T-cell (primary cell): ENCODE measurements around the gene CPTP. TPM values are rescaled to one million over a fixed set of nuclear protein-coding genes. Genes with fewer than 3 reads are reported as not detected.

Source experiments
- ATAC-seq, 4 experiments: fragments of 200-7000 bp in 3 of 4; fragments of 150-1000 bp in 1 of 4; cut with Tn5 transposase; replicated peaks in 1 of 4; 1 replicate in 3 of 4; 2 replicates in 1 of 4; pipeline ENCODE4 v1.10.0; 2021; ENCODE audit warnings: moderate library complexity in 3 of 4, mild to moderate bottlenecking in 2 of 4, moderate number of reproducible peaks in 1 of 4
- CTCF ChIA-PET, 2 donors: fragments of 300-600 bp; sonication (Branson Sonifier 250); formaldehyde crosslinking; loops; one replicate each; lab custom pipeline; 2022; ENCODE audit warnings: antibody characterized with exemption in 2 of 2; lab: Charles Lee
- POLR2A ChIA-PET, 2 donors: fragments of 300-600 bp; sonication (Branson Sonifier 250); formaldehyde crosslinking; loops; one replicate each; lab custom pipeline; 2022; ENCODE audit warnings: antibody characterized with exemption in 2 of 2; lab: Charles Lee
- DNase-seq, 35 experiments: peaks; one replicate each; pipeline versions ENCODE4 v3.0.0 to v3.0.0-alpha.2; 2013 to 2023
- H3K27ac ChIP-seq: one replicate; pipeline ENCODE4 v1.5.1; 2013; ENCODE audit warnings: low read length
- H3K27me3 ChIP-seq, 2 experiments: replicated peaks in 1 of 2; 1 replicate in 1 of 2; 2 replicates in 1 of 2; pipeline versions ENCODE4 v1.6.1 to v1.7.0; 2013; ENCODE audit warnings: low read length in 1 of 2, mixed read lengths in 1 of 2; ENCODE audit not compliant: control insufficient read depth in 2 of 2, insufficient read depth in 2 of 2; ENCODE audit errors: extremely low read depth in 1 of 2
- H3K36me3 ChIP-seq, 2 donors: 1 replicate in 1 of 2; 2 replicates in 1 of 2; pipeline versions ENCODE4 v1.6.1 to v1.7.0; 2013; ENCODE audit warnings: low read length in 1 of 2; ENCODE audit not compliant: control insufficient read depth in 2 of 2, insufficient read depth in 1 of 2; ENCODE audit errors: extremely low read depth in 1 of 2
- H3K4me1 ChIP-seq, 2 experiments: 1 replicate in 1 of 2; 2 replicates in 1 of 2; pipeline versions ENCODE4 v1.6.1 to v1.7.0; 2013; ENCODE audit warnings: low read length in 2 of 2, mixed read lengths in 1 of 2; ENCODE audit not compliant: insufficient read depth in 2 of 2, control insufficient read depth in 1 of 2; ENCODE audit errors: extremely low read depth in 1 of 2
- H3K4me3 ChIP-seq, 2 donors: 1 replicate in 1 of 2; 2 replicates in 1 of 2; pipeline versions ENCODE4 v1.5.1 to v1.7.0; 2013; ENCODE audit warnings: mild to moderate bottlenecking in 2 of 2, low read length in 1 of 2, moderate library complexity in 1 of 2; ENCODE audit not compliant: control insufficient read depth in 1 of 2; ENCODE audit errors: extremely low read depth in 1 of 2
- H3K9me3 ChIP-seq: 2 replicates; pipeline ENCODE4 v1.7.0; 2013
- H3K27ac Mint-ChIP-seq, 2 donors: one replicate each; pipeline ENCODE4 v1.8.0; 2020 to 2021; ENCODE audit warnings: mild to moderate bottlenecking in 2 of 2, mixed read lengths in 2 of 2
- H3K27me3 Mint-ChIP-seq, 2 donors: one replicate each; pipeline ENCODE4 v1.8.0; 2021 to 2022; ENCODE audit warnings: mixed read lengths in 2 of 2
- H3K36me3 Mint-ChIP-seq: one replicate; pipeline ENCODE4 v1.8.0; 2021; ENCODE audit warnings: mixed read lengths
- H3K4me1 Mint-ChIP-seq, 3 donors: one replicate each; pipeline ENCODE4 v1.8.0; 2020 to 2022; ENCODE audit warnings: mixed read lengths in 3 of 3, mild to moderate bottlenecking in 1 of 3
- H3K4me3 Mint-ChIP-seq, 3 donors: one replicate each; pipeline ENCODE4 v1.8.0; 2020 to 2022; ENCODE audit warnings: mild to moderate bottlenecking in 3 of 3, mixed read lengths in 3 of 3, moderate library complexity in 3 of 3
- H3K9me3 Mint-ChIP-seq, 3 donors: one replicate each; pipeline ENCODE4 v1.8.0; 2020 to 2022; ENCODE audit warnings: mixed read lengths in 3 of 3
- WGBS: methylation state at CpG from one replicate; pipeline ENCODE4 v1.1.5; 2013; ENCODE audit warnings: missing lambda C conversion rate; ENCODE audit not compliant: insufficient coverage; 5-methylcytosine and 5-hydroxymethylcytosine counted together
- total RNA-seq, 35 experiments: library from RNA in 6 of 35; stranded (reverse) in 6 of 35; fragments of 120-200 nt in 1 of 35; gene quantifications; one replicate each; pipeline versions ENCODE4 v1.2.1 to v1.2.4 and lab custom pipeline; 2013 to 2026

Gene CPTP
- total RNA-seq, 5 donors from 2014 or later (not counting 1 experiment from before 2014, with no cell fraction given) = 15.8 to 35.8 (median 29.9) TPM

- Mint-ChIP-seq H3K9me3 (no peaks in the 10 kb centered on the region), H3K36me3 (no peaks in the 10 kb centered on the region), H3K27ac (no peak overlapping the region), H3K4me3 (no peak overlapping the region), H3K4me1 (peaks cover 0 to 16% (median 12%) of the 10 kb centered on the region in 3 donors), H3K27me3 (no peaks in the 10 kb centered on the region)
- Histone ChIP-seq H3K27ac (no peak overlapping the region), H3K36me3 (peaks cover 8 to 10% of the 10 kb centered on the region in 2 donors), H3K4me3 (no peak overlapping the region), H3K9me3 (no peaks in the 10 kb centered on the region), H3K27me3 (peaks cover 0 to 3% of the 10 kb centered on the region in 2 experiments), H3K4me1 (peaks cover 0 to 29% of the 10 kb centered on the region in 2 experiments)
- DNase-seq (no peak), ATAC-seq (no peak)
- POLR2A ChIA-PET = interaction anchor here in 1 of 2 donors (0.6 kb wide), 3 partner anchors 18 to 65 kb away, joined by 3 to 5 read pairs (median 3); no protein-coding TSS in a partner anchor
- WGBS = 96% methylated on average over 8 of the region's 16 CpGs
- CTCF ChIA-PET = no interaction called here
Measured at GRCh38 chr1:1377540-1378205, 53.1 kb downstream of the CPTP start.

Other genes starting within 250 kb of the CPTP start
- 10 to 100 TPM; 20.4 to 37.7 (median 22.5) TPM for gene C1orf159, start 208.7 kb upstream of the CPTP start, total RNA-seq
- gene TTLL10, start 150.9 kb upstream of the CPTP start, total RNA-seq = 1 to 10 TPM in 1 of 5 donors, under 1 TPM in 3, not detected in 1; 0.26 to 1.0 (median 0.47) TPM
- 10 to 100 TPM in 4 of 5 donors, 1 to 10 TPM in 1; 6.4 to 20.5 (median 13.3) TPM for gene TNFRSF18, start 118.2 kb upstream of the CPTP start, total RNA-seq
- 10 to 100 TPM; 15.1 to 35.4 (median 17.8) TPM for gene TNFRSF4, start 110.6 kb upstream of the CPTP start, total RNA-seq
- gene SDF4, start 92.8 kb upstream of the CPTP start, total RNA-seq = 100 to 1,000 TPM in 4 of 5 donors, 10 to 100 TPM in 1; 98.6 to 151 (median 141) TPM
- 10 to 100 TPM in 4 of 5 donors, 1 to 10 TPM in 1; 10.0 to 30.4 (median 25.1) TPM for gene B3GALT6, start 92.6 kb upstream of the CPTP start, total RNA-seq
- 1 to 10 TPM; 2.8 to 4.2 (median 4.0) TPM for gene C1QTNF12, start 78.1 kb upstream of the CPTP start, total RNA-seq
- 10 to 100 TPM; 60.8 to 89.8 (median 83.6) TPM for gene UBE2J2, start 50.9 kb upstream of the CPTP start, total RNA-seq
- gene SCNN1D, start 44.4 kb upstream of the CPTP start, total RNA-seq = 10 to 100 TPM in 4 of 5 donors, 1 to 10 TPM in 1; 9.5 to 15.3 (median 11.1) TPM
- 100 to 1,000 TPM in 2 of 5 donors, 10 to 100 TPM in 3; 63.0 to 107 (median 99.8) TPM for gene ACAP3, start 16.9 kb upstream of the CPTP start, total RNA-seq
- 10 to 100 TPM; 16.7 to 26.4 (median 22.6) TPM for gene PUSL1, start 16.2 kb upstream of the CPTP start, total RNA-seq
- gene INTS11, start 142 bp upstream of the CPTP start, total RNA-seq = 100 to 1,000 TPM; 161 to 200 (median 182) TPM
- 1 to 10 TPM; 1.6 to 2.3 (median 2.1) TPM for gene TAS1R3, start 6.5 kb downstream of the CPTP start, total RNA-seq
- gene DVL1, start 24.6 kb downstream of the CPTP start, total RNA-seq = 10 to 100 TPM; 43.6 to 70.4 (median 64.9) TPM
- 1 to 10 TPM in 4 of 5 donors, under 1 TPM in 1; 0.99 to 6.8 (median 1.9) TPM for gene MXRA8, start 33.8 kb downstream of the CPTP start, total RNA-seq
- 10 to 100 TPM; 58.8 to 91.7 (median 86.0) TPM for gene AURKAIP1, start 50.4 kb downstream of the CPTP start, total RNA-seq
- 100 to 1,000 TPM; 250 to 418 (median 376) TPM for gene CCNL2, start 74.5 kb downstream of the CPTP start, total RNA-seq
- gene MRPL20, start 82.5 kb downstream of the CPTP start, total RNA-seq = 100 to 1,000 TPM; 106 to 123 (median 114) TPM
- under 1 TPM in 1 of 5 donors, not detected in 4; 0.20 TPM for gene ANKRD65, start 96.5 kb downstream of the CPTP start, total RNA-seq
- under 1 TPM in 3 of 5 donors, not detected in 2; 0.15 to 0.54 (median 0.26) TPM for gene VWA1, start 110.9 kb downstream of the CPTP start, total RNA-seq
- 1 to 10 TPM in 3 of 5 donors, under 1 TPM in 2; 0.59 to 3.1 (median 1.4) TPM for gene ATAD3C, start 124.9 kb downstream of the CPTP start, total RNA-seq
- gene ATAD3B, start 147.0 kb downstream of the CPTP start, total RNA-seq = 10 to 100 TPM; 52.1 to 69.3 (median 57.2) TPM
- gene ATAD3A, start 187.4 kb downstream of the CPTP start, total RNA-seq = 10 to 100 TPM; 24.6 to 42.5 (median 31.1) TPM
- gene TMEM240, start 215.8 kb downstream of the CPTP start, total RNA-seq = 1 to 10 TPM; 1.0 to 3.1 (median 1.4) TPM